Measurements from ENCODE around the gene EEF2.

EEF2 gene

DNA sequence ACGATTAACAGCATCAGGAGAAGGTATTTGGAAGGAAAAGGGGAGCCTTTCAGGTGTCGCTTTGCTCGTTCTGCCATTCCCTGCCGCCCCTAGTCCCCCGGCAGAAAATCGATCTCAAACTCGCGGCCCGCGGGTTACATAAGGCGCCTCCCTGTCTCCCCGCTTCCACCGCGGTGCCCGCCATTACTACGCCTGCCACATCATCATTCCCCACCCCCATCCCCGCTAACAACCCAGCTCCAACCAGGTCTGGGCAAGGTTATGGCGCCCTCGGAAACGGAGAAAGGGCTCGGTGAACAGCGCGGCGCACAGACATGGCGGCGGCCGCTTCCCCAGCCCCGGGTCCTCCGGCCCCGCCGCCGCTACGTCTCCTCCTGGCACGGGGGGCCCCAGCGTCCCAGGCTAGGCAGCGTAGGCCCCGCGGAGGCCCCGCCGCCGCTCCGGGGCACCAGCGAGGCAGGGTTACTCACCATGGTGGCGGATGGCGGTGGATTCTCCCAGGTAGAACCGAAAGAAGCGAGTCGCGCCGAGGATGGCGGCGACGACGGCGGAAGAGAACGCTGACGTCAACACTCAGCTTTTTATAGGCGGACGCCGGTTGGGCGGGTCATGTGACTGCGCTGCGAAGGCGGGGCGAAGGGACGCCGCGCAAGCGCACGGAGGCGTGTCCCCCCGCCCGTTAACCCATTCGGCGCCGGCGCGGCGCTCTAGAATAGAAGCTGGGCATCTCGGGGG lies at the start of gene EEF2:
Gene EEF2, minus strand, starts transcription at position 556 of the 735 bp plus-strand sequence. Its CDS starts 83 bp downstream, at position 473.
- Histone ChIP-seq H3K4me3 (ENCODE audit: low read depth, low read length) (peak within 1 kb of the TSS; percentile 89), H3K9ac (ENCODE audit: low read depth, low read length) (peak within 1 kb of the TSS; percentile 98), H3K36me3 (ENCODE audit: control insufficient read depth, insufficient read depth, low read length) (peaks cover 47% of the 10 kb centered on the region), H3K4me1 (ENCODE audit: control insufficient read depth, insufficient read depth, low read length) (peaks cover 13% of the 10 kb centered on the region), H3K9me3 (ENCODE audit: control insufficient read depth, insufficient read depth, low read length) (no peaks in the 10 kb centered on the region), H3K27me3 (ENCODE audit: control insufficient read depth, insufficient read depth, low read length) (no peaks in the 10 kb centered on the region)

- no peak overlapping the region for H3K9ac ChIP-seq (ENCODE audit: low read depth, low read length)
- no peaks in the 10 kb centered on the region for H3K9me3 ChIP-seq (ENCODE audit: control insufficient read depth, insufficient read depth, low read length)
- H3K27me3 ChIP-seq (ENCODE audit: control insufficient read depth, insufficient read depth, low read length) = no peaks in the 10 kb centered on the region
- H3K4me3 ChIP-seq (ENCODE audit: low read depth, low read length) = no peak overlapping the region
- peaks cover 52% of the 10 kb centered on the region for H3K36me3 ChIP-seq (ENCODE audit: control insufficient read depth, insufficient read depth, low read length)
- H3K4me1 ChIP-seq (ENCODE audit: control insufficient read depth, insufficient read depth, low read length) = no peaks in the 10 kb centered on the region
These were observed 49.1 kb upstream of the EEF2 start for GRCh38 chr19:4034048-4035017.

GRCh38 chr19:4033028-4033956 lies 48.0 kb upstream of the EEF2 start:
- Histone ChIP-seq H3K4me3 (ENCODE audit: low read depth, low read length) (no peak overlapping the region), H3K9ac (ENCODE audit: low read depth, low read length) (no peak overlapping the region), H3K27me3 (ENCODE audit: control insufficient read depth, insufficient read depth, low read length) (no peaks in the 10 kb centered on the region), H3K36me3 (ENCODE audit: control insufficient read depth, insufficient read depth, low read length) (peaks cover 59% of the 10 kb centered on the region), H3K9me3 (ENCODE audit: control insufficient read depth, insufficient read depth, low read length) (no peaks in the 10 kb centered on the region), H3K4me1 (ENCODE audit: control insufficient read depth, insufficient read depth, low read length) (no peaks in the 10 kb centered on the region)

DNA sequence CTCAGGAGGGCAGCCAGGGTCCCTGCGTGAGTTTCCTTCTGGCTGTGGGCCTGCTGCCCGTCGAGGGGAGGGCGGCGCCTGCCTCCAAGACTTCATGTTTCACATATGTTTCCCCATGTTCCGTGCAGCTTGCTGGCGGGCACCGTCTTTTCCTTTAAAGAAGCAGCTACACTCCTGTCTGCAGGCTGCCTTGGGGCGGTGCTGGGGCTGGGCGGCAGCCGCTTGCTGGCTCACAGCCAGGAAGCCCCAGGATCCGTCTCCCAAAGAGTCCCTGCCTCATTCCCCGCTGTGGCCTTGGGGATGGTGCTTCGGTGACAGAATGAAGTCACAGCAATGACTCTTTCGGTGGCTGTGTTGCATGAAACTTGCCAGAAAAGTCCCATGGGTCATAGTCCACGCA lies 47.2 kb upstream of the EEF2 start:
- Histone ChIP-seq H3K9ac (ENCODE audit: low read depth, low read length) (no peak overlapping the region), H3K36me3 (ENCODE audit: control insufficient read depth, insufficient read depth, low read length) (peaks cover 61% of the 10 kb centered on the region), H3K9me3 (ENCODE audit: control insufficient read depth, insufficient read depth, low read length) (no peaks in the 10 kb centered on the region), H3K4me1 (ENCODE audit: control insufficient read depth, insufficient read depth, low read length) (no peaks in the 10 kb centered on the region), H3K4me3 (ENCODE audit: low read depth, low read length) (no peak overlapping the region), H3K27me3 (ENCODE audit: control insufficient read depth, insufficient read depth, low read length) (no peaks in the 10 kb centered on the region)

DNA sequence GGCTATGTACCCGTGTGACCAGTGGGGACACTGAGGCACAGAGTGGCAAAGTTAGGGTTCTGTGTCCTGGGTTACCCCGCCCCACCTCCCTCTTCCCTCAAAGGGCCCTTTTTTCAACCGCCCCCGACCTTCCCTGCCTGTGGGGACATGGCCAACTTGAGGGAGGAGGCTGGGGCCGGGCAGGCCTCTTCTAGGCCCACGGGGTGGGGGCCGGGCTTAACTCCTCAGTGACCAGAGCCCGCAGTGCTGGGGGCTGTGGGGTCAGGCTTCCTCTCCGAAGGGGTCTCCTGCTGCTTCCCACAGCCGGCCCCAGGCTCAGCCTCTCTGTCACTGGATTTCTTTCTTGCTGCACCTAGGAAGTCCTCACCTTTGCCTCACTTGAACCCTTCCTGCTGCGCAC lies 46.2 kb upstream of the EEF2 start:
- Histone ChIP-seq H3K27me3 (ENCODE audit: control insufficient read depth, insufficient read depth, low read length) (no peaks in the 10 kb centered on the region), H3K4me1 (ENCODE audit: control insufficient read depth, insufficient read depth, low read length) (no peaks in the 10 kb centered on the region), H3K4me3 (ENCODE audit: low read depth, low read length) (no peak overlapping the region), H3K36me3 (ENCODE audit: control insufficient read depth, insufficient read depth, low read length) (peaks cover 57% of the 10 kb centered on the region), H3K9ac (ENCODE audit: low read depth, low read length) (no peak overlapping the region), H3K9me3 (ENCODE audit: control insufficient read depth, insufficient read depth, low read length) (no peaks in the 10 kb centered on the region)

GRCh38 chr19:4030981-4031380 lies 45.7 kb upstream of the EEF2 start:
- peaks cover 53% of the 10 kb centered on the region for H3K36me3 ChIP-seq (ENCODE audit: control insufficient read depth, insufficient read depth, low read length)
- no peaks in the 10 kb centered on the region for H3K9me3 ChIP-seq (ENCODE audit: control insufficient read depth, insufficient read depth, low read length)
- H3K4me3 ChIP-seq (ENCODE audit: low read depth, low read length) = no peak overlapping the region
- H3K27me3 ChIP-seq (ENCODE audit: control insufficient read depth, insufficient read depth, low read length) = no peaks in the 10 kb centered on the region
- no peaks in the 10 kb centered on the region for H3K4me1 ChIP-seq (ENCODE audit: control insufficient read depth, insufficient read depth, low read length)
- H3K9ac ChIP-seq (ENCODE audit: low read depth, low read length) = no peak overlapping the region

GRCh38 chr19:4030552-4030951 lies 45.3 kb upstream of the EEF2 start:
- Histone ChIP-seq H3K4me1 (ENCODE audit: control insufficient read depth, insufficient read depth, low read length) (no peaks in the 10 kb centered on the region), H3K4me3 (ENCODE audit: low read depth, low read length) (no peak overlapping the region), H3K9me3 (ENCODE audit: control insufficient read depth, insufficient read depth, low read length) (no peaks in the 10 kb centered on the region), H3K9ac (ENCODE audit: low read depth, low read length) (no peak overlapping the region), H3K36me3 (ENCODE audit: control insufficient read depth, insufficient read depth, low read length) (peaks cover 51% of the 10 kb centered on the region), H3K27me3 (ENCODE audit: control insufficient read depth, insufficient read depth, low read length) (no peaks in the 10 kb centered on the region)

GRCh38 chr19:4029247-4029614 lies 44.0 kb upstream of the EEF2 start:
- Histone ChIP-seq H3K36me3 (ENCODE audit: control insufficient read depth, insufficient read depth, low read length) (peaks cover 48% of the 10 kb centered on the region), H3K27me3 (ENCODE audit: control insufficient read depth, insufficient read depth, low read length) (no peaks in the 10 kb centered on the region)

DNA sequence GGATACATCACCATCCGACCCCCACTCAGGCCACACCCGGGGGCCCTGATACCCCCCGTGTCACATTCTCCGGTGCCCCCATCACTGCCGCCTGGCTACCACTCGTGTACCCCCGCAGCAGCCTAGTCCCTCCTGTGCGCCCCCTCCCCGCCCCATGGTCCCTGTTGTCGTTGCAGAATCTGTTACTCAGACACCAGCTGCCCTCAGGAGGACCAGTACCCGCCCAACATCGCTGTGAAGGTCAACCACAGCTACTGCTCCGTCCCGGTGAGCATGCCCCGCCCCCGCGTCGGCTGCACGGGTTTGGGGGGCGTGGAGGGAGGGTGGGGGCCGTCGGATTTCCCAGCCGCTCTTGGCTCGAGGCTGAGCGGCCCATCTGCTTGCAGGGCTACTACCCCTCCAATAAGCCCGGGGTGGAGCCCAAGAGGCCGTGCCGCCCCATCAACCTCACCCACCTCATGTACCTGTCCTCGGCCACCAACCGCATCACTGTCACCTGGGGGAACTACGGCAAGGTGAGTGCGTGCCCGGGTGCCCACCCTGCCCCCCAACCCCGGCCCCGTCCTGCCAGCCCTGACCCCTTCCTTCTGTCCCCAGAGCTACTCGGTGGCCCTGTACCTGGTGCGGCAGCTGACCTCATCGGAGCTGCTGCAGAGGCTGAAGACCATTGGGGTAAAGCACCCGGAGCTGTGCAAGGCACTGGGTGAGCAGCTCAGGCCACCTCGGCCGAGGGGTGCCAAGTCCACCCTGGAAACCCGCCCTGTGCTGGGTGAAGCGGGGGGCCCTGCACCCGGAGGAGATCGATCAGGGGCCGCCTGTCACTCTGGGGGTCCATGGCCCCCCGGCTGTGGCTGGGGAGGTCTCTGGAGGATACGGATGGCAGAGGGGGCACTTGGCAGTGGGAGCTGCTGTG lies 43.3 kb upstream of the EEF2 start:
- Histone ChIP-seq H3K9ac (ENCODE audit: low read depth, low read length) (no peak overlapping the region), H3K4me3 (ENCODE audit: low read depth, low read length) (no peak overlapping the region), H3K9me3 (ENCODE audit: control insufficient read depth, insufficient read depth, low read length) (no peaks in the 10 kb centered on the region), H3K27me3 (ENCODE audit: control insufficient read depth, insufficient read depth, low read length) (no peaks in the 10 kb centered on the region), H3K36me3 (ENCODE audit: control insufficient read depth, insufficient read depth, low read length) (peaks cover 47% of the 10 kb centered on the region), H3K4me1 (ENCODE audit: control insufficient read depth, insufficient read depth, low read length) (no peaks in the 10 kb centered on the region)

More at GRCh38 chr19:4029247-4029614, 44.0 kb upstream of the EEF2 start:
- Histone ChIP-seq H3K9me3 (ENCODE audit: control insufficient read depth, insufficient read depth, low read length) (no peaks in the 10 kb centered on the region), H3K4me3 (ENCODE audit: low read depth, low read length) (no peak overlapping the region), H3K4me1 (ENCODE audit: control insufficient read depth, insufficient read depth, low read length) (no peaks in the 10 kb centered on the region), H3K9ac (ENCODE audit: low read depth, low read length) (no peak overlapping the region)

GRCh38 chr19:4027146-4027545 lies 41.9 kb upstream of the EEF2 start:
- no peaks in the 10 kb centered on the region for H3K4me1 ChIP-seq (ENCODE audit: control insufficient read depth, insufficient read depth, low read length)
- no peak overlapping the region for H3K4me3 ChIP-seq (ENCODE audit: low read depth, low read length)
- no peaks in the 10 kb centered on the region for H3K27me3 ChIP-seq (ENCODE audit: control insufficient read depth, insufficient read depth, low read length)
- H3K9me3 ChIP-seq (ENCODE audit: control insufficient read depth, insufficient read depth, low read length) = no peaks in the 10 kb centered on the region
- no peak overlapping the region for H3K9ac ChIP-seq (ENCODE audit: low read depth, low read length)
- peaks cover 37% of the 10 kb centered on the region for H3K36me3 ChIP-seq (ENCODE audit: control insufficient read depth, insufficient read depth, low read length)

Data from iPS-15b (cell line).